H1 (cell line): ENCODE measurements around the gene RRAS. TPM values are rescaled to one million over a fixed set of nuclear protein-coding genes. Genes with fewer than 3 reads are reported as not detected.
A peak's percentile ranks its signal among the peaks of the same experiment; 100 is the strongest.

Source experiments
- ATF3 ChIP-seq: IDR thresholded peaks from 2 replicates; pipeline ENCODE4 v1.6.1; 2011; ENCODE audit warnings: low read depth, mild to moderate bottlenecking, low read length; ENCODE audit not compliant: insufficient read depth
- CHD1 ChIP-seq: IDR thresholded peaks from 2 replicates; pipeline ENCODE4 v1.6.1; 2012; ENCODE audit warnings: low read depth, low read length, improper control_type of control experiment
- POLR2AphosphoS5 ChIP-seq: IDR thresholded peaks from 2 replicates; pipeline ENCODE4 v1.6.1; 2011; ENCODE audit warnings: low read depth, low read length
- SUZ12 ChIP-seq: fragments of 200-600 bp; sonication (generic); IDR thresholded peaks from 2 replicates; pipeline ENCODE4 v1.6.1; 2012; ENCODE audit warnings: mild to moderate bottlenecking, inconsistent platforms, low read length, moderate library complexity, mixed read lengths
- YY1 ChIP-seq: IDR thresholded peaks from 2 replicates; pipeline ENCODE4 v1.6.1; 2011; ENCODE audit warnings: low read depth, mild to moderate bottlenecking, low read length
- polyA plus RNA-seq, 7 experiments: library from polyadenylated mRNA; depleted of rRNA in 3 of 7; stranded (reverse) in 5 of 7; unstranded in 2 of 7; fragments of >200 nt in 5 of 7; fragments of 200-250 nt in 2 of 7; gene quantifications; 1 replicate in 5 of 7; 2 replicates in 1 of 7; 4 replicates in 1 of 7; pipeline versions ENCODE4 v1.2.1 to v1.2.3, GENCODE V29; 2011 to 2013; ENCODE audit warnings: missing spikeins in 2 of 7, mixed read lengths in 2 of 7
- total RNA-seq: library from RNA; stranded (reverse); fragmentation: NEBNext Ultra II Directional; extraction: Animal tissue kit (Norgen Biotek cat#: 25700); gene quantifications from 2 replicates; pipeline ENCODE4 v1.2.1, GENCODE V29; 2021

Gene RRAS
- total and polyA plus RNA-seq, 2 of the 8 experiments (the other 6 are each of a cell fraction or from before 2014, with no cell fraction given), result 17.7 to 49.1 TPM

- peak; percentile 60; the same call in 1 of the 2 replicates for TF ChIP-seq CHD1
- no peak for TF ChIP-seq SUZ12
- peak; percentile 93 for TF ChIP-seq YY1
- peak; percentile 95 for TF ChIP-seq POLR2AphosphoS5
- TF ChIP-seq ATF3, result no peak
Measured at GRCh38 chr19:49677231-49677900, 37.4 kb upstream of the RRAS start, which contains the start of gene PRMT1 (continued).
